Gastrocnemius medialis (tissue), 4 donors: ENCODE data around the gene C2CD4B. TPM values are rescaled to one million over a fixed set of nuclear protein-coding genes. Genes with fewer than 3 reads are reported as not detected.

ENCODE experiments used
- ATAC-seq, 2 donors: fragments of 150-250 bp; one replicate each; pipeline ENCODE4 v1.9.1; 2016
- DNase-seq, 2 donors: peaks; one replicate each; pipeline ENCODE4 v3.0.0-alpha.2; 2019
- H3K27ac ChIP-seq, 4 donors: fragments of 200-600 bp; sonication (generic); 1 replicate in 1 of 4; 2 replicates in 3 of 4; pipeline ENCODE4 v1.5.1; 2016 to 2018; ENCODE audit warnings: mild to moderate bottlenecking in 2 of 4, moderate library complexity in 1 of 4
- H3K27me3 ChIP-seq, 3 donors: fragments of 200-600 bp; sonication (generic) in 2 of 3; 1 replicate in 1 of 3; 2 replicates in 2 of 3; pipeline versions ENCODE4 v1.5.1 to v1.6.0; 2016 to 2019; ENCODE audit warnings: mild to moderate bottlenecking in 1 of 3, moderate library complexity in 1 of 3
- H3K36me3 ChIP-seq, 2 donors: fragments of 200-600 bp; sonication (generic) in 1 of 2; one replicate each; pipeline ENCODE4 v1.5.1; 2017 to 2018
- H3K4me1 ChIP-seq, 2 donors: fragments of 200-600 bp; sonication (generic) in 1 of 2; one replicate each; pipeline ENCODE4 v1.5.1; 2016 to 2017; ENCODE audit warnings: mild to moderate bottlenecking in 2 of 2
- H3K4me3 ChIP-seq, 4 donors: fragments of 200-600 bp; sonication (generic) in 3 of 4; 1 replicate in 1 of 4; 2 replicates in 3 of 4; pipeline ENCODE4 v1.5.1; 2016 to 2019; ENCODE audit warnings: mild to moderate bottlenecking in 2 of 4
- H3K9me3 ChIP-seq, 3 donors: fragments of 200-600 bp; sonication (generic) in 2 of 3; 1 replicate in 1 of 3; 2 replicates in 2 of 3; pipeline ENCODE4 v1.5.1; 2016 to 2019
- CTCF ChIP-seq, 5 experiments: fragments of 450-650 bp in 3 of 5; fragments of 200-600 bp in 2 of 5; sonication (generic) in 2 of 5; IDR thresholded peaks in 4 of 5; conservative IDR thresholded peaks in 1 of 5; 1 replicate in 4 of 5; 2 replicates in 1 of 5; pipeline ENCODE4 v1.5.1; 2016 to 2019; ENCODE audit warnings: antibody characterized with exemption in 5 of 5, mild to moderate bottlenecking in 3 of 5, moderate library complexity in 3 of 5
- POLR2A ChIP-seq, 2 donors: fragments of 450-650 bp; IDR thresholded peaks; one replicate each; pipeline ENCODE4 v1.6.1; 2017; ENCODE audit warnings: antibody characterized with exemption in 2 of 2, mild to moderate bottlenecking in 2 of 2, moderate library complexity in 2 of 2
- in situ Hi-C, 4 donors: fragments of 200-750 bp; cut with MboI; loops; one replicate each; pipeline versions ENCODE4 v1.15.0 to v1.8.0; 2017; ENCODE audit warnings: low sequenced_read_pairs in 4 of 4
- intact Hi-C: fragments of 100-400 bp; cut with DNase I; formaldehyde crosslinking; loops from one replicate; pipeline ENCODE4 v1.15.1; 2023; ENCODE audit warnings: low total_unique reads
- total RNA-seq, 4 donors: library from RNA; depleted of rRNA; stranded (reverse); fragments of >200 nt; gene quantifications; one replicate each; pipeline versions ENCODE4 v1.1.0 to v1.2.3, GENCODE V29; 2016

Gene C2CD4B
- 1 to 10 TPM; 1.5 to 3.2 (median 2.2) TPM for total RNA-seq

GRCh38 chr15:62165104-62165792 is at the start of gene C2CD4B:
TSS of gene C2CD4B (minus strand) at chr15:62165285. CDS start at chr15:62164984, 301 bp downstream.
- peak; percentile 53 to 57 for ATAC-seq
- H3K27me3 ChIP-seq: peaks cover 26 to 48% (median 41%) of the 10 kb centered on the region in 3 donors
- TF ChIP-seq POLR2A (IDR thresholded peaks at IDR 0.05) (peak; percentile 51 to 77), CTCF (IDR thresholded peaks at IDR 0.05 in 4 of 5, conservative IDR thresholded peaks at IDR 0.05 in 1 of 5) (peak in 1 of 5 experiments; percentile 6)

GRCh38 chr15:62212741-62213140 is 47.7 kb upstream of the C2CD4B start:
- Histone ChIP-seq H3K4me3 (no peak overlapping the region), H3K4me1 (no peaks in the 10 kb centered on the region), H3K27ac (no peak overlapping the region), H3K36me3 (no peaks in the 10 kb centered on the region), H3K27me3 (no peaks in the 10 kb centered on the region), H3K9me3 (peaks cover 0 to 11% (median 0%) of the 10 kb centered on the region in 3 donors)
- ATAC-seq: no peak
- intact Hi-C loops: no loop called here
- in situ Hi-C loops: no loop called here
- no peak for DNase-seq
- TF ChIP-seq POLR2A (IDR thresholded peaks at IDR 0.05): no peak
- TF ChIP-seq CTCF (IDR thresholded peaks at IDR 0.05 in 4 of 5, conservative IDR thresholded peaks at IDR 0.05 in 1 of 5): no peak

More at GRCh38 chr15:62165104-62165792, at the start of gene C2CD4B:
- peaks cover 0 to 2% of the 10 kb centered on the region in 2 donors for H3K4me1 ChIP-seq
- peak within 1 kb of the TSS; percentile 47 to 56 (median 52) for H3K4me3 ChIP-seq
- no peaks in the 10 kb centered on the region for H3K9me3 ChIP-seq
- intact Hi-C loops (no loop called here), in situ Hi-C loops (no loop called here)
- H3K36me3 ChIP-seq: no peaks in the 10 kb centered on the region
- DNase-seq: no peak
- H3K27ac ChIP-seq: peak within 1 kb of the TSS; percentile 56 to 69 (median 64)

- ATAC-seq: no peak
Measured at GRCh38 chr15:62211348-62211747, 46.3 kb upstream of the C2CD4B start.

GRCh38 chr15:62209821-62210220 is 44.7 kb upstream of the C2CD4B start:
- TF ChIP-seq POLR2A (IDR thresholded peaks at IDR 0.05) (no peak), CTCF (IDR thresholded peaks at IDR 0.05 in 4 of 5, conservative IDR thresholded peaks at IDR 0.05 in 1 of 5) (no peak)
- Histone ChIP-seq H3K27me3 (peaks cover 0 to 6% (median 0%) of the 10 kb centered on the region in 3 donors), H3K4me1 (no peaks in the 10 kb centered on the region), H3K36me3 (no peaks in the 10 kb centered on the region), H3K9me3 (no peaks in the 10 kb centered on the region), H3K4me3 (no peak overlapping the region), H3K27ac (no peak overlapping the region)
- intact Hi-C loops: no loop called here
- in situ Hi-C loops: no loop called here
- ATAC-seq: no peak
- no peak for DNase-seq

More at GRCh38 chr15:62211348-62211747, 46.3 kb upstream of the C2CD4B start:
- H3K27me3 ChIP-seq: peaks cover 0 to 6% (median 0%) of the 10 kb centered on the region in 3 donors
- no peaks in the 10 kb centered on the region for H3K9me3 ChIP-seq
- H3K4me3 ChIP-seq: no peak overlapping the region
- H3K4me1 ChIP-seq: no peaks in the 10 kb centered on the region
- H3K27ac ChIP-seq: no peak overlapping the region
- intact Hi-C loops: no loop called here
- H3K36me3 ChIP-seq: no peaks in the 10 kb centered on the region
- in situ Hi-C loops: no loop called here
- DNase-seq: no peak
- TF ChIP-seq POLR2A (IDR thresholded peaks at IDR 0.05): no peak
- no peak for TF ChIP-seq CTCF (IDR thresholded peaks at IDR 0.05 in 4 of 5, conservative IDR thresholded peaks at IDR 0.05 in 1 of 5)
